GM19240 (cell line): ENCODE data around the gene CCDC102A.
"Not testable (repeated sequence)": the region's sequence is repeated elsewhere in the genome, so short reads cannot be mapped to it uniquely, and the experiment has no call there.

ENCODE experiments used
- DNase-seq: peaks from one replicate; pipeline ENCODE4 v3.0.0; 2011; ENCODE audit warnings: low spot score; ENCODE audit not compliant: insufficient read length

The CCDC102A gene

GRCh38 chr16:57502048-57502775 lies 34.2 kb downstream of the CCDC102A start:
- no peak for DNase-seq

DNA sequence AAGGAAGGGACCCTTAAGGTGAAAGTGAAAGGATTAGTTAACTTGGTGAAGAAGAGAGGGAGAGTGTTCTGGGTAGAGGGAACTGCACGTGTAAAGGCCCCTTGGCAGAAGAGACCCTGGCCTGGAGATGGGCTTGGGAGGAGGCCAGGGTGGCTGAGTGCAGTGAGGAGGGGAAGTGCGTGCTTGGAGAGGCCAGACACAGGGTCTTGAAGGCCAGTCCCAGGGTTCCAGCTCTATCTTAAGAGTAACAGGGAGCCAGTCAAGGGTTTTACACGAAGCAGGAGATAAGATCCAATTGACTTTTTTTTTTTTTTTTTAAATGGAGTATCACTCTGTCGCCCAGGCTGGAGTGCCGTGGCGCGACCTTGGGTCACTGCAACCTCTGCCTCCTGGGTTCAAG lies 34.9 kb downstream of the CCDC102A start:
- no peak for DNase-seq

DNA sequence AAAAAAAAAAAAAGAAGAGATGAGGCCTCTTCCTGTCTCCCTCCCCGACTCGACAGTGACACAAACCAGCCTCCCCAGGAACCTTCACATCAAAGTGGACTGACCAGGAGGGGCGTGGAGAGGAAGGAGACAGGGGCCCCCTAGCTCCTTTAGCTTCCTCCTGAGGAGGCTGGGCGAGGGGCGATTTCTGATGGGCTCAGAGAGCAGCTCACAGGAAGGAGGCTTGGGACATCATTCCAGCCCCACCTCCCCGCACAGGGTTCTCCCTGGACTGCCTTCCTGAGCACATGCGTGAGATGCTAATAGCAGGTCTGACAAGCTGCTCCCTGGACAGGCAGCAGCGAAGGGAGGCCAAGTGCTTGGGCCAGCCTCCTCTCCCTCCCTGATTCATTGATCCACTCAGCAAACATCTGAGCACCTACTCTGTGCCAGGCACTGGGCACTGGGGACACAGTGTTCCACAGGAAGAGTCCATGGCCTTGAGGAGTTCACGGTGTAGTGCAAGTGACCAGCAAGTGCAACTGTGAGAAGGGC lies 35.7 kb downstream of the CCDC102A start:
- DNase-seq = no peak

- DNase-seq = not testable (repeated sequence)
These were observed 36.4 kb downstream of the CCDC102A start for GRCh38 chr16:57499941-57500340.

- no peak for DNase-seq
These were observed 38.3 kb downstream of the CCDC102A start for GRCh38 chr16:57498031-57498430.

- DNase-seq = no peak
These were observed 39.2 kb downstream of the CCDC102A start for GRCh38 chr16:57497121-57497520.

DNA sequence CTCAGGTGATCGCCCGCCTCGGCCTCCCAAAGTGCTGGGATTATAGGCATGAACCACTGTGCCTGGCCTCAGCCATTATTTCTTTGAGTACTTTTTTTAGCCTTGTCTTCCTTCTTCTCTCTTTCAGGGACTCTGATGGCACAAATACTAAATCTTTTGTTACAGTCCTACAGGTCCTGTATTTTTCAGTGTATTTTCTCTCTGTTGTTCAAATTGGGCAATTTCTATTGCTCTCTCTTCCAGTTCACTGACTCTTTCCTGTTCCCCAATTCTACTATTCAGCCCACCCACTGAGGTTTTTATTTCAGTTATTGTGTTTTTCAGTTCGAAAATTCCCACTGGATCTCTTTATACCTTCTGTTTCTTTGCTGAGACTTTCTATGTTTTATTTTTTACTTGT lies 42.6 kb downstream of the CCDC102A start:
- no peak for DNase-seq

GRCh38 chr16:57489229-57489628 lies 47.1 kb downstream of the CCDC102A start:
- no peak for DNase-seq

DNA sequence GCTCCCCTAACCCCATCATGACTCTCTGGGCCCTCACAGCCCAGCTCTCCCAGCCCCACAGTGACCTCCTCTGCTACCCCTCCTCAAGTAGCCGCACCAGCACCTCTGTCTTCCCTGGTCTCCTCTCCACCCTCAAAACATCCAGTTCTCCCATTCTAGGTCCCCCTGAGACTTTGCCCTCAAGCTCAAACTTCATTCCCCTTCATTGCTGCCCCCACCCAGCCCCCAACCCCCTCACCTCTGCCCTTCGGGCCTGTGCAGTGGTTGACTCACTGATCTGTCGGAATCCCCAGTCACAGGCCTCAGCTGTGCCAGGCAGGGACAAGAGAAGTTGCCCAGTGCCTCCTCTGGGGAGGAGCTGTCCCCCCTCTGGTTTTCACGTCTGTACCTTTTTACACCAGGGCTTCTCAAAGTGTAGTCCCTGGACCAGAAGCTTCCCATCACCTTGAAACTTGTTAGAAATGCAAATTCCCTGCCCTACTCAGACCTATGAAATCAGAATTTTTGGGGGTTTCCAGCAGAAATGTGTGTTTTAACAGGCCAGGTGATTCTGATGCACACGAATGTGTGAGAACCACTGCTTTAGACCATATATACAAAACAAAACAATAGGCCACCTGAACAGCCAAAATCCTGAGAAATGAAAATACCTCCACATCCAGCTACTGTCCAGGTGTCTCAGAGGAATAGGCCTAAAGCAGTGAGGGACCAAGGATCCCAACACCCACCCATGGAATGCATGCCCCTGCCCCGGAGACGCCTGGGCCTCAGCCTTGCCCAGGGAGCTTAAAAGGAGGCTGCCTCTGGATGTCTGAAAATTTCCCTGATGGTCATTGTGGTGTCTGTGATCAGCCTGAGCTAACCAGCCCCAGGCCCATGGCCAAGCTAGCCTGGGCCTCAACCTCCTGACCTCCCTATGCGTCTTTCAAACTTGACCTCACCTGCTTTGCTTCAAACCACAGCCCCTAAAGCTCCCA lies 49.2 kb downstream of the CCDC102A start:
- DNase-seq = no peak

DNA sequence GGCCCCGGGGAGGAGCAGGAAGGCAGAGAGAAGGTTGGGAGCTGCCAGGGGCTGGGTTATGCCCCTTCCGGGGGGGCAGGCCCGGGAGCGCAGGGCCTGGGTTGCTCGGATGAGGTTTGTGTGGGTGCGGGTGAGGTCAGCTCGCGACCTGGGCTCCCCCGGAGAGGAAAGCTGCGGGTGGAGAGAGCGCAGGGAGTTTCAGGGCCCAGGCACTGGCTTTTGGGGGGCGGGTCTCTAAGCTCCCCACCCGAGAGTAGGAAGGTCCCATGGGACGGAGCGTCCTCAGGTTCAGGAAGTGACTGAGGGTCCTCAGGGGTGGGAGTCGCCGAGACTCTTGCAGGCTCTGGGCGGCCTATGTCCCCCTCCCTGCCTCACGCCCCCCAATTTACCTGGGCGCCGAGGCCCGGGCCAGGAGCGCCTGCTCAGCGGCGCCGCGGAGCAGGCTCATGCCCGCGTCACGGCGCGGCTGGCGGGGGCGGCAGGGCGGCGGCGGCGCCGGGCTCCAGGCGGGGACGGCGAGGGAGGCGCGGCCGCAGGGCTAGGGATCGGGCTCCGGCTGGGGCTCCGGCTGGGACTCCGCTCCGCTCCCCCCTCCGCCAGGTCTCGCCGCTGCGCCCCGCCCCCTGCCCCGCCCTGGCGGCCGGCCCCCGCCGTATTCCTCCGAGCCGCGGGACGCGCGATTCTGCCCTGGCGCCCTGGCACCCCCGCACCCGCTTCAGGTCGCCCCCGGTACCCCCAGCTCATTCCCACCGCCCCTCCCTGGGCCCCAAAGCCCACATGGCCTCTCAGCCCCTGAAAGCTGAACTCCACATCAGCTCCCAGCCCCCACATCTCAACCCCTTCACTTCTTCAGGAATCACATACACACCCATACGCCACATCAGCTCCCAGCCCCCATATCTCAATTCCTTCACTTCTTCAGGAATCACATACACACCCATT lies 50.2 kb downstream of the CCDC102A start, which contains the start of gene DOK4:
DOK4 (minus strand) TSS at position 578 of the 942 bp plus-strand sequence. CDS start 6,986 bp downstream, outside the sequence.
- peak; percentile 85 for DNase-seq

DNA sequence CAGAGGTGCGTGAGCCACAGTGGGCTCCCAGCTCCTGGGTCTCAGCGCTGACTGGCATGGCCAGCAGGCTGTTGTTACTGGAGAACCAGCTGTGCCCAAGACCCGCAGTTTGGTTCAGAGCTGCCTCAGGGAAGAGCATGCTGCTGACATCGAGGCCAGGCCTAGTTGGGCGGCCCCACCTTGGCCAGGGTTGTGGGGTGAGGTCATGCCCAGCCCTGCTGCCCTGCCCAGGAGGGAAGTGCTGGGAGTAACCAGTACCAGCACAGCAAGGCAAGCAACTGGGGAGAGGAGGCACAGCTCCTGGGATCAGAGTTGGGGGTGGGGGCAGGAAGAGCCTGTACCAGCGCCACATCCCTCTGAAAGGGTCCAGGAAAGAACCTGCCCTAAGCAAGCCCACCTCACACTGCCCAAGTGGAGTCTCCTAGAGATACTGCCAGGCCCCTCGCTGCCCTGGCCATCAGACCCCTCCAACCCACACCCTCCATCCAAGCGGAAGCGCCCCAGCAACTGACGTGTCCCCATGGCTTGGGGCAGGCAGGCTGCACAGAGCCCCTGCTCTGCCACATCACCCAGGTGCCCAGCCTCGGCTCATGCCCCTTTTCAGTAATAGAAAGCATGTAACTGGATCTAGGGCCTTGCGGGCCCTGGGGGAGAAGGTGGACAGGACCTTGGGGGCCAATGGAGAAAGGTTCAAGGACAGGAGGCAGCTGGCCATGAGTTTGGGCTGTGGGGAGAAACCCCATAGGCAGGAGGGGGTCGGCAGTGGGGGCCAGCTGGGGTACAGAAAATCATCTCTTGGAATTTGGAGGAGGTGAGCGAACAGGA lies 51.1 kb downstream of the CCDC102A start:
- DNase-seq = no peak

- DNase-seq = no peak
These were observed 51.8 kb downstream of the CCDC102A start for GRCh38 chr16:57484515-57485005.

GRCh38 chr16:57483725-57484514 lies 52.5 kb downstream of the CCDC102A start:
- DNase-seq = no peak

DNA sequence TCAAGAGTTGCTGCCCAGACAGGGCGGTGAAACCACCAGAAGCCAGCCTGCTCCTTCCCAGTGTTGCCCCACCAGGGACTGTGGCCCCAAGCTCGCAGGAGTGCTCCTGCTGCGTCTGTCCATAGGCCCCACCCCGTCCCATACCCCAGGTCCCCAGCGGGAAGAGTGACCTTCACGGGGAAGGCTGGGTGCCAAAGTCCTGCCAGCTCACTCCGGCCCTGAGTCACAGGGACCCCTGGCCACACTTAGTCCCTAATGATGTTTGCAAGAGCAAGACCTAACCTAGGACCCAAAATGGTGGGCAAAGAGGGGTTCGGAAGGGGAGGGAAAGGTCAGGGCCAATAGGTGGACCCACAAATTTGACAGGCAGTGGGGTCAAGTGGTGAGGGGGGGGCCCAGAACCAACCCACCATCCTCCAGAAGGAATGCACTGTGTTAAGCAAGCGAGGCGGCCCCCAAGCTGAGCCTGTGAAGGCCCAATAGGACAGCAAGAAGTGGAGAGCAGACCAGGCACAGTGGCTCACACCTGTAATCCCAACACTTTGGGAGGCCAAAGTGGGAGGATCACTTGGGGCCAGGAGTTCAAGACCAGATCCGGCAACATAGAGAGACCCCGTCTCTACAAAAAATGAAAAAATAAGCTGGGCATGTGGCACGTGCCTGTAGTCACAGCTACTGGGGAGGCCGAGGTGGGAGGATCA lies 53.4 kb downstream of the CCDC102A start:
- no peak for DNase-seq

GRCh38 chr16:57481421-57481820 lies 55.0 kb downstream of the CCDC102A start:
- no peak for DNase-seq

DNA sequence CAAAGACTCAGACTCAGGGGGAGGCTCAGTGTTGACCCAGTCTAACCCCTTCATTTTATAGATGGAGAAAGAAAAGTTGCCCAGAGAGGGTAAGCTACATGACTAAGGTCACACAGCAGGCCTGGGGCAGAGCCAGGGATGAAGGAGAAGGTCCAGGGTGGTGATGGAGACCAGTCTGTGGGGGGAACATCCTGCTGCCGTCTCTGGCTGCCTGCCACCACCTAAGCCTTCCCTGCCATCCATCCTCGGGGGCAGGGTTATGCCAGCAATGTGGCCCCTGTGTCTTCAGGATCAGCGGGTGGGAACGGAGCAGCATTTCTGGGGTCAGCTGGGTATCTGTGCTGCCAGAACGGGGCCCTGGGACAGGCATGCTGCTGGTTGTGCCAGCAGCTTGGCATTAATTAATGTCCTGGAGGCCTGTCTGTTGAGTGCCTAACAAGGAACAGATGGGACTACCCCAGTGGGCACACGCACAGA lies 55.6 kb downstream of the CCDC102A start:
- no peak for DNase-seq

DNA sequence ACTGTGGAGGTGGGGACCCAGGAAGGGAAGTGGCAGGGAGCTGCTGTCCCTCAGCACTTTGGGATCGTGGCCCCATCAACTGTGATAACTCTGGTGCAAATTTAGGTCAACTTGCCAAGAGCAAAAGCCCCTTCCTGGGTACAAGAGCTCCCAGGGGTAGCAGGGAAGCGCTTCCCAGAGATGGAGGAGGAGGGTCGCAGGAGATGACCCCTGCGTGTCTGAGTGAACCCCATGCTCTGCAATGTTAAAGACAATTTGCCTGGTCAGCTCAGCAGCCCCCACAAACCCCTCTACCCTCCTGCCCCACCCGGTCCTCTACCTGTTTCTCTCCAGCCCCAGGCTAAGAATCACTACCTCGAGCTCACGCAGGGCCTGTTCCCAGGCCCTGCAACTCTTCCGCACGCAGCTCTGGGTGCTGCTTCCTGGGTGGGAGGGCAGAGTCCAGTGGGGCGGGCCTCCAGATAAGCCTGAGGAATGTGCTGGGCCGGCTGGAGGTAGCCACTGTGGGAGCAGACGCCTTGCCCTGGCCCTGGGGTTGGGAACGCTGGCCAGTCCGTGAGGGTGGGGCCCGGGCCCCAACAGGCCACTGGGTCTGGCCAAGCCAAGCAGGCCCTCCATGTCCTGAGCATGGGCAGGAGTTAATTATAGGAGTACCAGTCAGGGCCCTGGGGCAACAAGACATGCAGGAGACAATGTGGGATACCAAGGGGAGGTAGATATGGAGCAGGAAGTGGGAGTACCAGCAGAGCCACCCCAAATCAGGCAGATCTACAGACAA lies 56.2 kb downstream of the CCDC102A start:
- DNase-seq = no peak
